Neural progenitor cell (in vitro differentiated cells): Measurements from ENCODE around the gene SLC6A15.

ENCODE experiments used
- CTCF ChIP-seq: fragments of 200-600 bp; sonication (generic); IDR thresholded peaks from 2 replicates; pipeline ENCODE4 v1.5.1; 2017; ENCODE audit warnings: antibody characterized with exemption, mild to moderate bottlenecking
- EZH2 ChIP-seq: fragments of 200-600 bp; sonication (generic); IDR thresholded peaks from 2 replicates; pipeline ENCODE4 v1.6.1; 2017; ENCODE audit warnings: antibody characterized with exemption, mild to moderate bottlenecking, moderate library complexity

- no peak for TF ChIP-seq CTCF
- no peak for TF ChIP-seq EZH2
Measured at GRCh38 chr12:84913129-84913515, 523 bp upstream of the SLC6A15 start.
